ENCODE measurements around the gene ITIH2.
"Not testable (repeated sequence)": the region's sequence is repeated elsewhere in the genome, so short reads cannot be mapped to it uniquely, and the experiment has no call there.

Gene ITIH2

DNA sequence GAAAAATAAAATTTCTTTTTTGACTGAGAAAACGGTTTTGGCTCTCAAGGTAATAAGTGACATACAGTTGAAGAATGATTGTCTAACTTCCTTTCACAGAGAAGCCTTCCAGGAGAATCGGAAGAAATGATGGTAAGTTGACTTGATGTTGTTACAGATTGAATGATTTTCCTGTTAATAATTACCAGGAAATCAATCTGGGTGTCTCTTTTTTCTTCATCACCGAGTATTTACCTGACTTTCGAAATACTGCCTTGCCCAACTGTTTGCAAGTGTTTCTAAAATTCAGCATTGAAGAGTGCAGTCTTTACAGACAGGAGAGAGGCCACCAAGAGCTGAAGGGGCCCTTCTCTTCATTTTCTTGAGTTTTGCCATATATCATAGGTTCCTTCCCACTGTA, 4.0 kb downstream of the ITIH2 start:
- peaks cover 35% of the 10 kb centered on the region for H3K27me3 Mint-ChIP-seq
- H3K4me3 Mint-ChIP-seq = no peak overlapping the region
- DNase-seq (no peak), ATAC-seq (no peak)
- no peak overlapping the region for H3K27ac Mint-ChIP-seq
- H3K9me3 Mint-ChIP-seq = no peaks in the 10 kb centered on the region
- no peaks in the 10 kb centered on the region for H3K4me1 Mint-ChIP-seq

DNA sequence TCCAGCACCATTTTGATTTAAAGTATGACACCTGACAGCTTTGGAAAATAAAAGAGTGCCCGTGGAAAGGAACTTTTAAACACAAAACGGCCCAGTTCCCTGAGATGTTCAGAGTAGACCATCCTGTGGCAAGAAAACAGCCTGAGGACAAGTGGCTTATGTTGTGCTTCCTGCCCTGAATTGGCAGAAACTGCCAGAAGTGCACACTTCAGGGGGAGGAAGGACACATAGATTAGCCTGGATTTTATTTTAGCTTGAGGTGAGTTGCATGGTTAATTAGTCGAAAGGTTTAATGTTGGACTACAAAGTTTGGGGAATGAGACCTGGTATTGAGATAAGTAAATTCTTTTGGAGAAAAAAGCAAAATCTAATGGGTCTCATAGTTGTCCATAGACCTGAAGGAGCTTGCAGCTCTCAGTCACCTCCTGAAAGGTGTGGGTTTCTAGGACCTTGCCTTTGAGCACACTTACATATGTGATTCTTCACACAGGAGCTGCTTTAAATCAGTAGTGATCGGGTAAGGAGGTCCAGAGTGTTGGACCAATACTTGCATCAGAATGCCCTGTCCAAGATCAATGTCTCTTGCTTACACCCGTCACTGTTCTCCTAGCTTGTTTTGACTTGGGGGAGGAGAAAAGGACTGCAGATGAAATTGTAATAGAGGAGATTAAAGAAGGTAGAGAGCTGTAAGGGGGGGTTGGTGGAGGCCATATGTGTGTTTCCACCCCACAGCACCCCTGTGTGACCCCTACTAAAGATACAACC, 4.9 kb downstream of the ITIH2 start:
- H3K9me3 Mint-ChIP-seq = no peaks in the 10 kb centered on the region
- DNase-seq = no peak
- H3K27ac Mint-ChIP-seq = no peak overlapping the region
- H3K27me3 Mint-ChIP-seq = peaks cover 27% of the 10 kb centered on the region
- H3K4me3 Mint-ChIP-seq = no peak overlapping the region
- H3K4me1 Mint-ChIP-seq = no peaks in the 10 kb centered on the region
- no peak for ATAC-seq

GRCh38 chr10:7708832-7709231, 5.7 kb downstream of the ITIH2 start:
- Mint-ChIP-seq H3K4me1 (no peaks in the 10 kb centered on the region), H3K9me3 (no peaks in the 10 kb centered on the region), H3K4me3 (no peak overlapping the region), H3K27ac (no peak overlapping the region), H3K27me3 (peaks cover 24% of the 10 kb centered on the region)
- ATAC-seq (no peak), DNase-seq (no peak)

DNA sequence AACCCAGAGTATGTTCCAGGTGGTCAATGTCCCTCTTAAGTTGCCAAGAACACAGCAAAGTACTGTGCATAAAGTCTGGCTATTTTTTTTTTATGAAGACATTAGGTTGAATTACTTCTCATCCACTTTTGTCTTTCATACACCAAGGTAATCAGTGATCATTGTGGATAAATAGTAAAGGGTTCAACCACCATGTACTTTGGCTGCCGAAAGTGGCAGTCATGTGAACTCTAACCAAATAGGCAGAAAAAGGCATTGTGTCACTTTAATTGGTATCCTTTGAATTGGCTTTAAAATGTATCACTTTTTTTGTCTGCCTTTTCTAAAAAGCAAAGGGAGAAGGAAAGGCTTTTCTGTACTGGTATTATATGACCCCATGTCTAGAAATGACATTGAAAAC, 7.3 kb downstream of the ITIH2 start:
- no peaks in the 10 kb centered on the region for H3K4me1 Mint-ChIP-seq
- no peak overlapping the region for H3K4me3 Mint-ChIP-seq
- no peak for ATAC-seq
- no peak for DNase-seq
- peaks cover 22% of the 10 kb centered on the region for H3K27me3 Mint-ChIP-seq
- H3K27ac Mint-ChIP-seq = no peak overlapping the region
- no peaks in the 10 kb centered on the region for H3K9me3 Mint-ChIP-seq

DNA sequence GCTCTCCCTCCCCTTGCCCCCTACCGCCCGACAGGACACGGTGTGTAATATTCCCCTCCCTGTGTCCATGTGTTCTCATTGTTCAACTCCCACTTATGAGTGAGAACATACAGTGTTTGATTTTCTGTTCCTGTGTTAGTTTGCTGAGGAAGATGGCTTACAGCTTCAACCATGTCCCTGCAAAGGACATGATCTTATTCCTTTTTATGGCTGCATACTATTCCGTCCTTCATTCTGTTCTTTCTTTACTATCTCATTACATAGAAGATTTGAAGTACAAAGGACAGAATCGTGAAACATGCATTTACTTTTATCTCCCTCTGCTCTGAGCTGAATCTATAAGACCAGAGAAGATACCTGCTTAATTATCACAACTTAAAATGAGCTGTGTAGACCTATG, 8.0 kb downstream of the ITIH2 start:
- not testable (repeated sequence) for H3K4me1 Mint-ChIP-seq, H3K9me3 Mint-ChIP-seq, H3K27ac Mint-ChIP-seq, ATAC-seq, H3K4me3 Mint-ChIP-seq, DNase-seq
- peaks cover 16% of the 10 kb centered on the region for H3K27me3 Mint-ChIP-seq

GRCh38 chr10:7715515-7715914, 12.4 kb downstream of the ITIH2 start:
- H3K4me1 Mint-ChIP-seq = no peaks in the 10 kb centered on the region
- H3K9me3 Mint-ChIP-seq = no peaks in the 10 kb centered on the region
- no peak for ATAC-seq
- H3K27me3 Mint-ChIP-seq = peaks cover 6% of the 10 kb centered on the region
- H3K4me3 Mint-ChIP-seq = no peak overlapping the region
- DNase-seq = no peak
- no peak overlapping the region for H3K27ac Mint-ChIP-seq

- no peaks in the 10 kb centered on the region for H3K4me1 Mint-ChIP-seq
- peaks cover 6% of the 10 kb centered on the region for H3K27me3 Mint-ChIP-seq
- no peaks in the 10 kb centered on the region for H3K9me3 Mint-ChIP-seq
- DNase-seq (no peak), ATAC-seq (peak; percentile 62)
- no peak overlapping the region for H3K27ac Mint-ChIP-seq
- no peak overlapping the region for H3K4me3 Mint-ChIP-seq
These were observed 14.7 kb downstream of the ITIH2 start for GRCh38 chr10:7717767-7718166.

- Mint-ChIP-seq H3K4me3 (no peak overlapping the region), H3K4me1 (no peaks in the 10 kb centered on the region), H3K27me3 (no peaks in the 10 kb centered on the region), H3K27ac (no peak overlapping the region), H3K9me3 (no peaks in the 10 kb centered on the region)
- ATAC-seq = no peak
- no peak for DNase-seq
These were observed 15.6 kb downstream of the ITIH2 start for GRCh38 chr10:7718685-7719084.

GRCh38 chr10:7720478-7720877, 17.4 kb downstream of the ITIH2 start:
- Mint-ChIP-seq H3K4me1 (no peaks in the 10 kb centered on the region), H3K27ac (peak overlapping the region; percentile 16 to 27), H3K9me3 (no peaks in the 10 kb centered on the region), H3K27me3 (no peaks in the 10 kb centered on the region), H3K4me3 (no peak overlapping the region)
- ATAC-seq (no peak), DNase-seq (no peak)

DNA sequence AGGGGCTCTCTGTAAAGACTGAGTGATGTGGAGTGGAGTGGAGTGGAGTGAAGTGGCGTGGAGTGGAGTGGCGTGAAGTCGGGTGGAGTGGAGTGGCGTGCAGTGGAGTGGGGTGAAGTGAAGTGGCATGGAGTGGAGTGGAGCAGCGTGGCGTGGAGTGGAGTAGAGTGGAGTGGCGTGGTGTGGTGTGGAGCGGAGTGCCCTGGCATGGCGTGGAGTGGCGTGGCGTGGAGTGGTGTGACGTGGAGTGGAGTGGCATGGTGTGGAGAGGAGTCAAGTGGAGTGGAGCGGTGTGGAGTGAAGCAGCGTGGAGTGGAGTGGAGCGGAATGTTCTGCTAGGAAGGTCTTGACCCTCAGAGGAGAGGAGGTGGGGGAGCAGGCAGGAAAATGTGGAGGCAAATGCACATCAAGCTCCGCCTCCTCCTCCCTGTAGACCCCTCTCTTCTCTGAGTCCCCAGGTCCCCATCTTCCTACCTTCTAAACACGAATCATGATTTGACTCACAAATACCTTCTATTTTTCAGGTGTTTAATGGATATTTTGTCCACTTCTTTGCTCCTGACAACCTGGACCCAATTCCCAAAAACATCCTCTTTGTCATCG, 19.9 kb downstream of the ITIH2 start:
- ATAC-seq = no peak
- H3K4me1 Mint-ChIP-seq = no peaks in the 10 kb centered on the region
- no peak for DNase-seq
- no peak overlapping the region for H3K4me3 Mint-ChIP-seq
- H3K27ac Mint-ChIP-seq = no peak overlapping the region
- no peaks in the 10 kb centered on the region for H3K27me3 Mint-ChIP-seq
- no peaks in the 10 kb centered on the region for H3K9me3 Mint-ChIP-seq

- H3K9me3 Mint-ChIP-seq = no peaks in the 10 kb centered on the region
- no peak overlapping the region for H3K27ac Mint-ChIP-seq
- no peak overlapping the region for H3K4me3 Mint-ChIP-seq
- ATAC-seq (no peak), DNase-seq (no peak)
- H3K4me1 Mint-ChIP-seq = no peaks in the 10 kb centered on the region
- H3K27me3 Mint-ChIP-seq = no peaks in the 10 kb centered on the region
These were observed 31.7 kb downstream of the ITIH2 start for GRCh38 chr10:7734821-7735220.

DNA sequence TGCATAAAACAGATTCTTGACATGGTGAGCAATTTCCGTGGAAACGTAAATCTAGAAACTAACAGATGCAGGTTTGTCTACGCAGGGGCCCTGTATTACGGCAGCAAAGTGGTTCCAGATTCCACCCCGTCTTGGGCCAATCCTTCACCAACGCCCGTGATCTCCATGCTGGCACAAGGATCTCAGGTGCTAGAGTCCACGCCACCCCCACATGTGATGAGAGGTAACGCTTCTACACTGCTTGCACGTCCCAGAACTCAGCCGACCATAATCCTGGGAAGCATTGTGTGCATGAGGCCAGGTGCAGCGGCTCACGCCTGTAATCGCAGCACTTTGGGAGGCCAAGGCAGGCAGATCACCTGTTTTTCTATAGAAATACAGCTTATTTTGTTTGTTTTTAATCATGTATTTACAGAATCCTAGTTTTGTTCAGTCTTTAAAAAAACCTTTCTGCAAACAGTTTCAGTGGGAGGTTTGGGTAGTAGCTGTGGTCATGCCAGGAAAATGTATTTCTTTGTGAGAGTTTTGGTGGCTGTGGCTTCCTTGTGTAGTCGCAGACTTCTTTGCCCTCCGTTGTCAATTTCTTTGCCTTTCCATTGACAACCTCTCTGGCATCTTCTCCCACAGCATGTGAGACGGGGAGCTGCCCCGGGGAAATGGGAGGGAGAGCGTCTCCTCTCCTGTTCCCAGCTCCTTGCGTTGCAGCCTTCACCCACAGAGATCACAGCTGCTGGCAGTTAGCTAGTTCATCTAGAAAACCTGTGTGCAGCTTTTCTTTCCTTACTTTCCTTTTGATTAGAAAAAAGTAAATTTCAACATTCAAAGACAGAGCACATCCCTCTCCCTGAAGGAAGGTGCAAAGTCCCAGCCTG, 35.7 kb downstream of the ITIH2 start:
- DNase-seq (no peak), ATAC-seq (no peak)
- no peaks in the 10 kb centered on the region for H3K27me3 Mint-ChIP-seq
- no peaks in the 10 kb centered on the region for H3K9me3 Mint-ChIP-seq
- no peaks in the 10 kb centered on the region for H3K4me1 Mint-ChIP-seq
- no peak overlapping the region for H3K4me3 Mint-ChIP-seq
- H3K27ac Mint-ChIP-seq = no peak overlapping the region

DNA sequence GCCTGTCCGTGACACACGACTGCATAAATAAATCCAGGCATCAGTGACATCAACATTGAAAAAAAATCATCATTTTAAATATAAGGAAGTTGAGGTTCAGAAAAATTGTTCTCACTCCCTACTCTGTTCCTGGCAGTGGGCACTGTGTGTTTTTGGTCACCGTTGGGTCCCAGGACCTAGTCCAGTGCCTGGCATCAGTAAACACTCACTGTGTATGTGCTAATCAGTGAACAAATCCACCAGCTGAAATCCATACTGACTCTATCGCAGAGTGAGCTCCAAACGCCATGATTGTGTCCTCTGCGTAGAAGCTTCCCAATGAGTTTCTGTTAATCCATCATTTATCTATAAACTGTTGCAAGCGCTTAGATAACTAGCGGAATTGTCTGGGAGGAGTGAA, 41.2 kb downstream of the ITIH2 start:
- ATAC-seq (no peak), DNase-seq (no peak)
- no peaks in the 10 kb centered on the region for H3K9me3 Mint-ChIP-seq
- no peaks in the 10 kb centered on the region for H3K27me3 Mint-ChIP-seq
- no peaks in the 10 kb centered on the region for H3K4me1 Mint-ChIP-seq
- no peak overlapping the region for H3K27ac Mint-ChIP-seq
- H3K4me3 Mint-ChIP-seq = no peak overlapping the region

GRCh38 chr10:7748637-7749036, 45.5 kb downstream of the ITIH2 start:
- H3K27ac Mint-ChIP-seq, DNase-seq, H3K4me3 Mint-ChIP-seq, ATAC-seq, H3K9me3 Mint-ChIP-seq, H3K27me3 Mint-ChIP-seq, H3K4me1 Mint-ChIP-seq: not testable (repeated sequence)

DNA sequence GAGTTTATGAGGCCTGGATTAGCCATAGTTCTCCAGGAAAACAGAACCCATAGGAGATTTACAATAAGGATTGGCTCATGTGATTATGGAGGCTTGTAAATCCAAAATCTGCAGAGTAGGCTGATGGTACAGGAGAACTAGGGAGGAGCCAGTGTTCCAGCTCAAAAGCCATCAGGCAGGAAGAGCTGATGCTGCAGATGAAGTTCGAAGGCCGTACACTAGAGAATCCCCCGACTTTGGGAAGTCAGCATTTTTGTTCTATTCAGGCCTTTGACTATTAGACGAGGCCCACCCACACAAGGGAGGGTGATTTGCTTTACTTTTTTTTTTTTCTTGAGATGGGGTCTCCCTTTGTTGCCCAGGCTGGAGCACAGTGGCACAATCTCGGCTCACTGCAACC, 47.1 kb downstream of the ITIH2 start:
- no peaks in the 10 kb centered on the region for H3K27me3 Mint-ChIP-seq
- DNase-seq = no peak
- no peaks in the 10 kb centered on the region for H3K9me3 Mint-ChIP-seq
- H3K4me3 Mint-ChIP-seq = no peak overlapping the region
- no peak overlapping the region for H3K27ac Mint-ChIP-seq
- no peaks in the 10 kb centered on the region for H3K4me1 Mint-ChIP-seq
- ATAC-seq = no peak

DNA sequence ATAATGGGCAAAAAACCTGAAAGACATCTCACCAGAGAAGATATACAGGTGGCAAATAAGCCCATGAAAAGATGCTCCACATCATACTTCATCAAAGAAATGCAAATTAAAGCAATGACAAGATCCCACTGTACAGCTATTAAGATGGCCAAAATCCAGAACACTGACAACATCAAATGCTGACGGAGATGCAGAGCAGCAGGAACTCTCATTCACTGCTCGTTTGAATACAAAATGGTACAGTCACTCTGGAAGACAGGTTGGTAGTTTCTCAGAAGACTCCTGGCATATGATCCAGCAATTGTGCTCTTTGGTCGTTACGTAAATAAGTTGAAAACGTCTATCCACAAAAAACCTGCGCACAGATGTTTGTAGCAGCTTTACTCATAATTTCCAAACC, 49.1 kb downstream of the ITIH2 start:
- DNase-seq (no peak), ATAC-seq (no peak)
- Mint-ChIP-seq H3K27ac (no peak overlapping the region), H3K4me1 (no peaks in the 10 kb centered on the region), H3K4me3 (no peak overlapping the region), H3K27me3 (no peaks in the 10 kb centered on the region), H3K9me3 (no peaks in the 10 kb centered on the region)
